ENCODE measurements around the gene ULBP1. TPM values are rescaled to one million over a fixed set of nuclear protein-coding genes. Genes with fewer than 3 reads are reported as not detected.

Gene ULBP1
- polyA plus RNA-seq, 3 donors = 0.06 to 0.79 (median 0.09) TPM

- Histone ChIP-seq H2AFZ (ENCODE audit: insufficient read depth, low read depth, low read length, poor library complexity, severe bottlenecking) (no peak overlapping the region), H4K20me1 (ENCODE audit: insufficient read depth, low read length) (no peaks in the 10 kb centered on the region), H3K4me2 (replicated peaks; ENCODE audit: extremely low read depth, low read length, poor library complexity, severe bottlenecking) (no peak overlapping the region), H3K27ac (ENCODE audit: low read depth in 1 of 2, low read length in 2 of 2) (no peak overlapping the region), H3K4me1 (ENCODE audit: control insufficient read depth in 1 of 2, insufficient read depth in 2 of 2, low read length in 2 of 2) (peaks cover 4 to 6% of the 10 kb centered on the region in 2 donors), H3K9me3 (replicated peaks in 1 of 2; ENCODE audit: control insufficient read depth in 1 of 2, insufficient read depth in 1 of 2, low read length in 2 of 2) (peaks cover 9 to 31% of the 10 kb centered on the region in 2 donors), H3K79me2 (ENCODE audit: insufficient read depth, low read length) (no peaks in the 10 kb centered on the region), H3K9ac (ENCODE audit: insufficient read depth, low read length, poor library complexity, severe bottlenecking) (no peak overlapping the region), H3K27me3 (ENCODE audit: control insufficient read depth in 2 of 2, insufficient read depth in 2 of 2, low read length in 2 of 2) (peaks cover 67 to 93% of the 10 kb centered on the region in 2 donors), H3K4me3 (replicated peaks in 1 of 3; ENCODE audit: low read depth in 2 of 3, low read length in 3 of 3) (no peak overlapping the region), H3K36me3 (replicated peaks in 1 of 2; ENCODE audit: control insufficient read depth in 1 of 2, insufficient read depth in 2 of 2, low read length in 2 of 2) (no peaks in the 10 kb centered on the region)
- WGBS (ENCODE audit: insufficient coverage) = 32% methylated on average over 4 of the region's 5 CpGs
- Mint-ChIP-seq H3K9me3 (peaks cover 5 to 58% (median 31%) of the 10 kb centered on the region in 7 donors), H3K27ac (no peak overlapping the region), H3K27me3 (ENCODE audit: low read depth in 3 of 3) (peaks cover 85 to 99% (median 97%) of the 10 kb centered on the region in 3 donors), H3K36me3 (peaks cover 3 to 16% of the 10 kb centered on the region in 2 donors), H3K4me1 (peaks cover 5% of the 10 kb centered on the region), H3K4me3 (peak overlapping the region in 1 of 2 donors; percentile 76)
- TF ChIP-seq CTCF (IDR thresholded peaks at IDR 0.05) = no peak
- DNase-seq = no peak
- intact Hi-C loops (cut with micrococcal nuclease) = no loop called here
Observed at GRCh38 chr6:149984773-149985172, 21.0 kb downstream of the ULBP1 start.

GRCh38 chr6:149985481-149985937 lies 21.8 kb downstream of the ULBP1 start:
- Histone ChIP-seq H4K20me1 (ENCODE audit: insufficient read depth, low read length) (no peaks in the 10 kb centered on the region), H3K27ac (ENCODE audit: low read depth in 1 of 2, low read length in 2 of 2) (no peak overlapping the region), H3K79me2 (ENCODE audit: insufficient read depth, low read length) (no peaks in the 10 kb centered on the region), H3K27me3 (ENCODE audit: control insufficient read depth in 2 of 2, insufficient read depth in 2 of 2, low read length in 2 of 2) (peaks cover 74 to 97% of the 10 kb centered on the region in 2 donors), H3K4me2 (replicated peaks; ENCODE audit: extremely low read depth, low read length, poor library complexity, severe bottlenecking) (no peak overlapping the region), H3K9me3 (replicated peaks in 1 of 2; ENCODE audit: control insufficient read depth in 1 of 2, insufficient read depth in 1 of 2, low read length in 2 of 2) (peaks cover 9 to 38% of the 10 kb centered on the region in 2 donors), H3K9ac (ENCODE audit: insufficient read depth, low read length, poor library complexity, severe bottlenecking) (no peak overlapping the region), H3K4me3 (replicated peaks in 1 of 3; ENCODE audit: low read depth in 2 of 3, low read length in 3 of 3) (no peak overlapping the region), H2AFZ (ENCODE audit: insufficient read depth, low read depth, low read length, poor library complexity, severe bottlenecking) (no peak overlapping the region), H3K4me1 (ENCODE audit: control insufficient read depth in 1 of 2, insufficient read depth in 2 of 2, low read length in 2 of 2) (peaks cover 11 to 13% of the 10 kb centered on the region in 2 donors), H3K36me3 (replicated peaks in 1 of 2; ENCODE audit: control insufficient read depth in 1 of 2, insufficient read depth in 2 of 2, low read length in 2 of 2) (no peaks in the 10 kb centered on the region)
- Mint-ChIP-seq H3K36me3 (peaks cover 6 to 23% of the 10 kb centered on the region in 2 donors), H3K9me3 (peaks cover 5 to 62% (median 38%) of the 10 kb centered on the region in 7 donors), H3K27me3 (ENCODE audit: low read depth in 3 of 3) (peaks cover 92 to 100% (median 98%) of the 10 kb centered on the region in 3 donors), H3K4me3 (peak overlapping the region in 1 of 2 donors; percentile 48), H3K27ac (no peak overlapping the region), H3K4me1 (peaks cover 13% of the 10 kb centered on the region)
- TF ChIP-seq CTCF (IDR thresholded peaks at IDR 0.05) = no peak
- whole genome bisulfite sequencing (ENCODE audit: insufficient coverage) = 12% methylated on average over 3 of the region's 5 CpGs
- intact Hi-C loops (cut with micrococcal nuclease) = no loop called here
- no peak for DNase-seq
